SH-SY5Y (cell line): ENCODE measurements around the gene ZNF502.

Source experiments
- GATA2 ChIP-seq: IDR thresholded peaks from 2 replicates; pipeline ENCODE4 v1.6.1; 2011; ENCODE audit warnings: mild to moderate bottlenecking, low read depth, low read length
- GATA3 ChIP-seq: IDR thresholded peaks from 2 replicates; pipeline ENCODE4 v1.6.1; 2011; ENCODE audit warnings: low read depth, mild to moderate bottlenecking, low read length, moderate library complexity

GRCh38 chr3:44721231-44722102 lies 9.0 kb downstream of the ZNF502 start:
- no peak for TF ChIP-seq GATA2
- no peak for TF ChIP-seq GATA3
